HG03139 (cell line): ENCODE measurements around the gene PAX2.

ENCODE experiments used
- ATAC-seq: cut with Tn5 transposase; IDR thresholded peaks from one replicate; pipeline ENCODE4 v1.9.1; 2021; ENCODE audit not compliant: unreplicated experiment

Gene PAX2

GRCh38 chr10:100873827-100874326 lies 128.5 kb downstream of the PAX2 start:
- ATAC-seq, result no peak

DNA sequence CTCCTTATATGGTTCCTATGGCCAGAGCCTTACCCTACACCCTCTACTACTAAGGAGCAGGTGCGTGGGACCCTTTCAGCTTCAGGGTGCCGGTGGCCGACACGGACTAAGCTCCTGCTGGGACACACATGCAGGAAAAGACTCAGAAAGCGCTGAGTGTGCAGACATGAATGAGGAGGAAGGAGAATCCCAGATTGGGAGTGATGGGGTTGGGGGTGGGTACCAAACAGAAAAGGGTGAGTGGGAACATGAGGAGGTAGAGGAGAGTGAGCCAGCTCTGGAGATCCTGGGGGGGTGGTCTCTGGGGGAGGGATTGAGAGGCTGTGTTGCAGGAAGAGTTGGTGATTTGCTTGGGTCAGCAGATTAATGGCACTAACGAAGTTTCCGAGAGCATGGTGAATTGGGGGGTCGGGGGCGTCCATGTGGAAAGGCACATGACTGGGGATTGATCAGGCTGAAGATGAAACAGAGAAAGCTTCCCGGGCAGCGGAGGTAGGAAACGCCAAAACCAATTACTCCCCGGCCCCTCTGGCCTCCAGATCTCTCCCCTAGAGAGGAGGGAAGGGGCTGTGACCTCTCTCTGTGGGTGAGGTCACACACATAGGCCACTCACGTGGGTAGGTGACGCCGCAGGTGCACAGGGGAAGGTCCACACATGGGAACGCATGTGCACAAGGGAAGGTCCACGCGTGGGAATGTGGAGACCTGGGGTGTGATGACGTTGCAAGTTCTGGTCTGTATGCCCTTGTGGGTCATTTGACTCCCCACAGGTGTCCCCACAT lies 129.5 kb downstream of the PAX2 start:
- ATAC-seq, result no peak

- no peak for ATAC-seq
Measured at GRCh38 chr10:100875484-100876166, 130.2 kb downstream of the PAX2 start.

DNA sequence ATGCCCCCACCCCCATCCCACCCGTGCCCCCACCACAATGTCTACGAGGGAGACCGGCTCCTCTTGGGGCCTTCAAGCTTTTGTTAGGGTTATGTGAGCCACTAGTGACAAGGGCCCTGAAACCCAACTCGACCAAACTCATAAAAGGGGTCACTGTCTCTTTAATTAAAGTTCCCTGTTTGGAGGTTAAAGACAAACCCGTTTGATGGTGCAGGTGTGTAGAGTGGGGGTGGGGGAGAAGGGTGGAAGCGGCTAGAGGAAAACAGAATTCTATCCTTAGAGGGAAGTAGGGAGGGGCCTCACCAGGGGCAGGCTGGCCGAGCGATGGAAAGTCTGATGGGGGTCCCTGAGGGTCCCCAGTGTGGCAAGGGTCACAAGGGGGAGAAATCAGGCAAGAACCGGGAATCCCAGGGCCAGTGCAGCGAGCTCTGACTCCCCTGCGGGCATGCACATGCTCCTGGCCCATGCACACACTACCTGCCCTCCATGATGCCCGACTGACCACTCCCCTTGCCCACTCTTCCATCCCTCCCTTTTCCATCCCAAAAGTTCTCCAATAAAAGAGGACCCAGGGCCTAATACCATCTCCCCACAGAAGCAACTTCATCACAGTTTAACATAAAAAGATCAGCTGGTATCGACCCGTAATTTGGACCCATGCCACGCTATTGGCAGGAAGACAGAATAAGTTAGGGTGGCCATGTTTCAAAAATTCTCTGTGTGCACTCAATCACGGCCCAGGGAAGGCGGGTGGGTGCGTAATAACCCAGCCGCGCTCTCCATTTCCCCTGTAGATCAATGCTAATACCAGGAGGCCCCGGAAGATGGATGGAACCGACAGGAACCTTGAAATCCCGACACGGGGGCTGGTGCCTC lies 131.4 kb downstream of the PAX2 start:
- ATAC-seq, result no peak

GRCh38 chr10:100877461-100877850 lies 132.1 kb downstream of the PAX2 start:
- ATAC-seq, result no peak

GRCh38 chr10:100878291-100878910 lies 133.0 kb downstream of the PAX2 start:
- no peak for ATAC-seq
